Measurements from ENCODE around the gene VSNL1.

Gene VSNL1

GRCh38 chr2:17652681-17653394 is 112.3 kb downstream of the VSNL1 start:
- no peak for TF ChIP-seq CTCF (IDR thresholded peaks at IDR 0.05; ENCODE audit: low read depth, low read length)
- no peak for DNase-seq
- Histone ChIP-seq H3K27me3 (no peaks in the 10 kb centered on the region), H3K9me3 (no peaks in the 10 kb centered on the region), H3K4me1 (no peaks in the 10 kb centered on the region), H3K4me3 (ENCODE audit: low read depth, low read length) (no peak overlapping the region), H3K36me3 (no peaks in the 10 kb centered on the region)

GRCh38 chr2:17657759-17658158 is 117.3 kb downstream of the VSNL1 start:
- no peak overlapping the region for H3K4me3 ChIP-seq (ENCODE audit: low read depth, low read length)
- no peak for DNase-seq
- H3K4me1 ChIP-seq = no peaks in the 10 kb centered on the region
- TF ChIP-seq CTCF (IDR thresholded peaks at IDR 0.05; ENCODE audit: low read depth, low read length) = no peak
- no peaks in the 10 kb centered on the region for H3K27me3 ChIP-seq
- peaks cover 7% of the 10 kb centered on the region; the same call in 1 of the 2 replicates for H3K36me3 ChIP-seq
- no peaks in the 10 kb centered on the region for H3K9me3 ChIP-seq

GRCh38 chr2:17658251-17658843 is 117.9 kb downstream of the VSNL1 start:
- peaks cover 7% of the 10 kb centered on the region; the same call in 1 of the 2 replicates for H3K36me3 ChIP-seq
- no peak for DNase-seq
- no peak for TF ChIP-seq CTCF (IDR thresholded peaks at IDR 0.05; ENCODE audit: low read depth, low read length)
- no peak overlapping the region for H3K4me3 ChIP-seq (ENCODE audit: low read depth, low read length)
- H3K9me3 ChIP-seq = no peaks in the 10 kb centered on the region
- no peaks in the 10 kb centered on the region for H3K27me3 ChIP-seq
- no peaks in the 10 kb centered on the region for H3K4me1 ChIP-seq

- no peak for TF ChIP-seq CTCF (IDR thresholded peaks at IDR 0.05; ENCODE audit: low read depth, low read length)
- H3K4me3 ChIP-seq (ENCODE audit: low read depth, low read length) = no peak overlapping the region
- H3K36me3 ChIP-seq = peaks cover 7% of the 10 kb centered on the region; the same call in 1 of the 2 replicates
- H3K27me3 ChIP-seq = no peaks in the 10 kb centered on the region
- no peaks in the 10 kb centered on the region for H3K4me1 ChIP-seq
- no peak for DNase-seq
- H3K9me3 ChIP-seq = no peaks in the 10 kb centered on the region
Measured at GRCh38 chr2:17660219-17660618, 119.7 kb downstream of the VSNL1 start.

- Histone ChIP-seq H3K9me3 (no peaks in the 10 kb centered on the region), H3K4me1 (no peaks in the 10 kb centered on the region), H3K36me3 (peaks cover 15% of the 10 kb centered on the region), H3K4me3 (ENCODE audit: low read depth, low read length) (no peak overlapping the region), H3K27me3 (no peaks in the 10 kb centered on the region)
- DNase-seq = no peak
- TF ChIP-seq CTCF (IDR thresholded peaks at IDR 0.05; ENCODE audit: low read depth, low read length) = no peak
Measured at GRCh38 chr2:17661460-17661859, 121.0 kb downstream of the VSNL1 start.

GRCh38 chr2:17662723-17663122 is 122.2 kb downstream of the VSNL1 start:
- Histone ChIP-seq H3K4me1 (no peaks in the 10 kb centered on the region), H3K27me3 (no peaks in the 10 kb centered on the region), H3K9me3 (no peaks in the 10 kb centered on the region), H3K36me3 (peaks cover 15% of the 10 kb centered on the region), H3K4me3 (ENCODE audit: low read depth, low read length) (no peak overlapping the region)
- DNase-seq = no peak
- no peak for TF ChIP-seq CTCF (IDR thresholded peaks at IDR 0.05; ENCODE audit: low read depth, low read length)
